Fibroblast of lung (primary cell): ENCODE measurements around the gene MRPL24. TPM values are rescaled to one million over a fixed set of nuclear protein-coding genes. Genes with fewer than 3 reads are reported as not detected.

ENCODE experiments used
- DNase-seq, 2 donors: peaks; one replicate each; pipeline versions ENCODE4 v3.0.0 to v3.0.0-alpha.2; 2010; ENCODE audit warnings: low read depth in 2 of 2
- H2AFZ ChIP-seq: 2 replicates; pipeline ENCODE4 v1.5.1; 2012; ENCODE audit warnings: low read length, control low read depth, inconsistent platforms
- H3K27ac ChIP-seq: 2 replicates; pipeline ENCODE4 v1.5.1; 2011; ENCODE audit warnings: low read length, control low read depth; ENCODE audit not compliant: insufficient read depth
- H3K27me3 ChIP-seq: 2 replicates; pipeline ENCODE4 v1.5.1; 2011; ENCODE audit warnings: mild to moderate bottlenecking, low read length; ENCODE audit not compliant: control insufficient read depth, insufficient read depth
- H3K36me3 ChIP-seq: 2 replicates; pipeline ENCODE4 v1.5.1; 2011; ENCODE audit warnings: low read length; ENCODE audit not compliant: control insufficient read depth, insufficient read depth
- H3K4me1 ChIP-seq: 2 replicates; pipeline ENCODE4 v1.5.1; 2011; ENCODE audit warnings: low read length; ENCODE audit not compliant: control insufficient read depth, insufficient read depth; ENCODE audit errors: extremely low read depth
- H3K4me2 ChIP-seq: 2 replicates; pipeline ENCODE4 v1.5.1; 2011; ENCODE audit warnings: low read length, control low read depth; ENCODE audit not compliant: insufficient read depth; ENCODE audit errors: extremely low read depth
- H3K4me3 ChIP-seq, 4 experiments: fragments of 200-600 bp in 1 of 4; sonication (generic) in 1 of 4; replicated peaks in 1 of 4; 2 replicates each; pipeline ENCODE4 v1.5.1; 2011 to 2016; ENCODE audit warnings: low read length in 4 of 4, low read depth in 3 of 4, mild to moderate bottlenecking in 3 of 4, control low read depth in 2 of 4, inconsistent platforms in 1 of 4, mixed read lengths in 1 of 4; ENCODE audit not compliant: insufficient read depth in 1 of 4; ENCODE audit errors: control extremely low read depth in 1 of 4
- H3K79me2 ChIP-seq: 2 replicates; pipeline ENCODE4 v1.5.1; 2012; ENCODE audit warnings: mild to moderate bottlenecking, low read length, inconsistent platforms; ENCODE audit not compliant: control insufficient read depth, insufficient read depth
- H3K9ac ChIP-seq: 2 replicates; pipeline ENCODE4 v1.5.1; 2011; ENCODE audit warnings: mild to moderate bottlenecking, low read length, control low read depth; ENCODE audit not compliant: insufficient read depth
- H3K9me3 ChIP-seq: 2 replicates; pipeline ENCODE4 v1.5.1; 2012; ENCODE audit warnings: low read depth, low read length; ENCODE audit not compliant: control insufficient read depth, insufficient read depth
- H4K20me1 ChIP-seq: 2 replicates; pipeline ENCODE4 v1.5.1; 2011; ENCODE audit warnings: low read length; ENCODE audit not compliant: control insufficient read depth, insufficient read depth; ENCODE audit errors: extremely low read depth
- EZH2 ChIP-seq: IDR thresholded peaks from 2 replicates; pipeline ENCODE4 v1.5.1; 2012; ENCODE audit warnings: low read length, control low read depth, mild to moderate bottlenecking; ENCODE audit errors: missing control alignments
- polyA plus RNA-seq, 2 donors: library from polyadenylated mRNA; depleted of rRNA in 1 of 2; stranded (reverse) in 1 of 2; unstranded in 1 of 2; fragments of >200 nt; gene quantifications; 2 replicates each; pipeline ENCODE4 v1.2.1, GENCODE V29; 2011 to 2012; ENCODE audit warnings: missing spikeins in 1 of 2
- total RNA-seq: library from RNA; depleted of rRNA; stranded (reverse); fragments of >200 nt; gene quantifications from 2 replicates; pipeline ENCODE4 v1.2.1, GENCODE V29; 2014
- TF ChIP-seq, protein P1 (sequence below), 2 donors: IDR thresholded peaks in 1 of 2; conservative IDR thresholded peaks in 1 of 2; 1 replicate in 1 of 2; 2 replicates in 1 of 2; pipeline ENCODE4 v1.5.1; 2011 to 2012; ENCODE audit warnings: low read length in 2 of 2, control low read depth in 1 of 2, inconsistent platforms in 1 of 2, low read depth in 1 of 2, mild to moderate bottlenecking in 1 of 2

Gene MRPL24
- total and polyA plus RNA-seq, 2 donors (not counting 1 experiment from before 2014, with no cell fraction given), result 58.8 to 67.2 TPM

DNA sequence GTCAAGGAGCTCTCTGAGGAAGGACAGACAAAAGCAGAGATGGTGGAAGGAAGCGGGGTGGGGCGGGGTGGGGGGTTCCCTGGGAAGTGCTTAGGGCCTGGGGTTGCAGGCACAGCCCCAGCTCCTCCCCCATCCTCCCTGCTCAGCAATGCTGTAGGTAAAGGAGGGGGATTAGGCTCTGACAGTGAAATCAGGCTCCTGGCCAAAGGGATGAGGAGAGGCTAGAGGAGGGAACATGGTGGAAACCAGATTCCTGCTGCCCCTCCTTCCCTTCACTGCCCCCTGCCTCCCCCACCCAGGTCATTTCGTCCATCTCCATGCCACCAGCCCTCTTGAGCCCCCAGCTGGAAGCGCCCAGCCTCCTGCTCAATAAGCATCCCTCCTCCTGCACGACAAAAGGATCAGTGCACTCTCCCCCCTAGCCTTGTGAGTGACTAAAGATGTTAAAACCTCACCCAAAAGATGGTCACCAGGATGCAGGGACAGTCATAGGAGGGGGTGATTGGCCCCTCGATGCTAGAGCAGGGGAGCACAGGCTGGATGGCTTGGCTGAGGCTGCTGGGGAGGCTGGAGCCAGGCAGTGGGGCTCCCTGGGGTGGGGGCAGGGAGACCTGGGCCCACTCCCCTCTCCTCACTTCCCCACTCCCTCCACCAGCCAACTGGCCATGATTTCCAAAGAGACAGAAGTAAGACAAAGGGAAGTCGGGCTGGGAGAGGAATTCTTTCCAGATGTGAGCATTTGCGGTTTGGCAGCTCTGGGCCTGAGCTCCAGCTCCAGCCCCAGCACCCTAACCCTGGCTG is 33.3 kb downstream of the MRPL24 start:
- peak; percentile 59 to 66 for DNase-seq
- Histone ChIP-seq H3K4me2 (peak overlapping the region; percentile 39), H2AFZ (no peak overlapping the region), H3K27ac (peak overlapping the region; percentile 63), H3K79me2 (no peaks in the 10 kb centered on the region), H3K4me3 (peak overlapping the region in 1 of 4 experiments; percentile 22), H3K9ac (no peak overlapping the region), H3K36me3 (no peaks in the 10 kb centered on the region), H3K27me3 (no peaks in the 10 kb centered on the region), H3K4me1 (peaks cover 51% of the 10 kb centered on the region), H4K20me1 (no peaks in the 10 kb centered on the region), H3K9me3 (no peaks in the 10 kb centered on the region)
- TF ChIP-seq, protein P1, sequence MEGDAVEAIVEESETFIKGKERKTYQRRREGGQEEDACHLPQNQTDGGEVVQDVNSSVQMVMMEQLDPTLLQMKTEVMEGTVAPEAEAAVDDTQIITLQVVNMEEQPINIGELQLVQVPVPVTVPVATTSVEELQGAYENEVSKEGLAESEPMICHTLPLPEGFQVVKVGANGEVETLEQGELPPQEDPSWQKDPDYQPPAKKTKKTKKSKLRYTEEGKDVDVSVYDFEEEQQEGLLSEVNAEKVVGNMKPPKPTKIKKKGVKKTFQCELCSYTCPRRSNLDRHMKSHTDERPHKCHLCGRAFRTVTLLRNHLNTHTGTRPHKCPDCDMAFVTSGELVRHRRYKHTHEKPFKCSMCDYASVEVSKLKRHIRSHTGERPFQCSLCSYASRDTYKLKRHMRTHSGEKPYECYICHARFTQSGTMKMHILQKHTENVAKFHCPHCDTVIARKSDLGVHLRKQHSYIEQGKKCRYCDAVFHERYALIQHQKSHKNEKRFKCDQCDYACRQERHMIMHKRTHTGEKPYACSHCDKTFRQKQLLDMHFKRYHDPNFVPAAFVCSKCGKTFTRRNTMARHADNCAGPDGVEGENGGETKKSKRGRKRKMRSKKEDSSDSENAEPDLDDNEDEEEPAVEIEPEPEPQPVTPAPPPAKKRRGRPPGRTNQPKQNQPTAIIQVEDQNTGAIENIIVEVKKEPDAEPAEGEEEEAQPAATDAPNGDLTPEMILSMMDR (conservative IDR thresholded peaks at IDR 0.05 in 1 of 2, IDR thresholded peaks at IDR 0.05 in 1 of 2; ENCODE audit: low read depth in 1 of 2, low read length in 2 of 2), result no peak
- no peak for TF ChIP-seq EZH2

DNA sequence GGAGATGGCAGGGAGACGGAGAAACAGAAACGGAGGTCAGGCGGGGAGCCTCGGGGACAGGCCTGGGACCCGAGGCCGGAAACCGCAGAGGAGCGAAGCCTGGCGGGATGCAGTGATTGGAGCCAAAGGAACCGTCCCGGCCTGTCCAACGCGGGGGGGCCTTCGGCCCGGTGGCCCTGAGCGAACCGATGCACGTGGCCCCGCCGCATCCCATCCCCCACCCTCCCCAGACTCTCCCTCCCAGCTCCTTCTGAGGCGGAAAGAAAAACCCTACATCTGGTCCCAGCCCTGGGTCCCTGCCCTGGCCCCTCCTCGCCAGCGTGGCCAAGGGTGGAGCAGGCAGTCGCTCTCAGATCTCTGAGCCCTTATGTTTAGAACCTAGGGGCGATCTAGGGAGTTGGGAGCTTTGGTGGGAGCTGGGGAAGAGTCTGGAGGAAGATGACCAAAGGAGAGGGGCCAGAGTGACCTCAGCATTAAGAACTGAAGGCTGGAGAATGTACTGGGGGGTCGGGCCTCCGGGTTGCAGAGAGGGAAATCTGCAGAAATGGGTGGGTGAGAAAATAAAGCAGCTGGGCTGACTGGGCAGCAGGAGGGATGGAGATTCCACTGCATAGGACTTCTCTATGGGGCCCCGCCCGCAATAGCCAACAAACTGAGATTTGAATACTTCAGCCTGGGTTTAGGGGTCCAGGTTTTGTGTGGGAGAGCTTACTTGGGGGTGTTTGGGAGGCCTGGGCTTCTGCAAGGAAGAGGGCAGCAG is 34.1 kb downstream of the MRPL24 start:
- H3K4me3 ChIP-seq, result peak overlapping the region in 2 of 4 experiments; percentile 33 to 65
- H3K9ac ChIP-seq, result peak overlapping the region; percentile 26
- no peaks in the 10 kb centered on the region for H3K79me2 ChIP-seq
- H3K4me1 ChIP-seq, result peaks cover 45% of the 10 kb centered on the region
- H2AFZ ChIP-seq, result peak overlapping the region; percentile 56
- TF ChIP-seq, protein P1 (conservative IDR thresholded peaks at IDR 0.05 in 1 of 2, IDR thresholded peaks at IDR 0.05 in 1 of 2; ENCODE audit: low read depth in 1 of 2, low read length in 2 of 2), result no peak
- TF ChIP-seq EZH2, result no peak
- no peaks in the 10 kb centered on the region for H3K27me3 ChIP-seq
- H3K4me2 ChIP-seq, result peak overlapping the region; percentile 59
- peak overlapping the region; percentile 63 for H3K27ac ChIP-seq
- H3K9me3 ChIP-seq, result no peaks in the 10 kb centered on the region
- no peaks in the 10 kb centered on the region for H4K20me1 ChIP-seq
- H3K36me3 ChIP-seq, result no peaks in the 10 kb centered on the region
- peak; percentile 56 to 91 for DNase-seq

DNA sequence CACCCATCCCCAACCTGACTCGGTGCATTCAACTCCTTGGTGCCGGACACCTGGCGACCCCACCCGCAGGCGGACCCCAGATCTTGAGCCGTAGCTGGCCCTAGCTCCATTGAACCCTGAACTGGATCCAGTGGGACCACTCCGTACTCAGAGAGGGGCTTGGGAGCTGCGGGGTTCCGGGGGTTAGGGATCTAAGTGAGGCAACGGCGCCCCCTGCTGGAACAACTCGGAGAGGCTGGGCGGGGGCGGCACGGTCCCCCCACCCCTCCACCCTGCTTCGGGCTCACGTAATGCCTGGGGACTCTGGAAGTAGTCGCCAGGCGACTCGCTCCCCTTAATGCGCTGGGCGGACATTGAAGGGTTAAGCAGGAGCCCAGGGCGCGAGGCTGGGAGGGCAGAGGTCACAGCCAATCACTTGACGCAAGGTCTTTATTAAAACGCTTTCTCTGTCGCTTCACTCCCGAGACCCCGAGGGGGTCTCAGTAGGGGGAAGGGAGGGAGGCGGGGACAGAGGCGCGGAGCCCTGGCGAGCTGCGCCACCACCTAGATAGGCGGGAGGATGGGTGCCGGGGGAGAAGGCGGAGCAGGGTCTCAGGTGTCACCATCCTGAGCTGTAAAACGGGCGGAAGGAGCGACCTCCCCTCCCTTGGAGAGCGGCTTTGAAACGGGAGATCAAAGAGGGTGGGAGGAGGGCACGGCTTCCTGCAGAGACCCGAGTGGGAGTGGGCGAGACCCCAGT is 34.8 kb downstream of the MRPL24 start:
- H3K4me3 ChIP-seq, result peak overlapping the region; percentile 37 to 69 (median 52)
- no peak for TF ChIP-seq EZH2
- TF ChIP-seq, protein P1 (conservative IDR thresholded peaks at IDR 0.05 in 1 of 2, IDR thresholded peaks at IDR 0.05 in 1 of 2; ENCODE audit: low read depth in 1 of 2, low read length in 2 of 2), result peak; percentile 66 to 74
- no peaks in the 10 kb centered on the region for H3K79me2 ChIP-seq
- peaks cover 4% of the 10 kb centered on the region for H3K36me3 ChIP-seq
- H3K4me1 ChIP-seq, result peaks cover 42% of the 10 kb centered on the region
- no peaks in the 10 kb centered on the region for H3K9me3 ChIP-seq
- peak overlapping the region; percentile 59 for H3K4me2 ChIP-seq
- H3K27me3 ChIP-seq, result no peaks in the 10 kb centered on the region
- H3K27ac ChIP-seq, result peak overlapping the region; percentile 63
- no peaks in the 10 kb centered on the region for H4K20me1 ChIP-seq
- H2AFZ ChIP-seq, result peak overlapping the region; percentile 56
- H3K9ac ChIP-seq, result peak overlapping the region; percentile 34
- peak; percentile 56 to 75 for DNase-seq
